Prostate gland (tissue), 2 donors: ENCODE measurements around the gene SPOCK1.

Experiments used
- CTCF ChIP-seq, 4 experiments: fragments of 200-600 bp in 2 of 4; fragments of 450-650 bp in 2 of 4; sonication (generic) in 2 of 4; IDR thresholded peaks; 1 replicate in 3 of 4; 2 replicates in 1 of 4; pipeline ENCODE4 v1.5.1; 2016 to 2019; ENCODE audit warnings: antibody characterized with exemption in 4 of 4, mild to moderate bottlenecking in 2 of 4, moderate library complexity in 2 of 4
- POLR2A ChIP-seq: fragments of 450-650 bp; IDR thresholded peaks from one replicate; pipeline ENCODE4 v1.6.1; 2016; ENCODE audit warnings: antibody characterized with exemption, mild to moderate bottlenecking

- TF ChIP-seq POLR2A (no peak), CTCF (IDR thresholded peaks at IDR 0.05) (no peak)
Measured at GRCh38 chr5:137273511-137273910, 225.6 kb downstream of the SPOCK1 start.
